Endothelial cell of umbilical vein (primary cell): ENCODE measurements around the gene SPOCD1. TPM values are rescaled to one million over a fixed set of nuclear protein-coding genes. Genes with fewer than 3 reads are reported as not detected.

Experiments used
- BruUV-seq: library from RNA; stranded (reverse); fragments of 400-500 nt; replicated peaks from 2 replicates; lab custom pipeline; 2021; lab: Mats Ljungman, UMichigan
- CTCF ChIA-PET: fragments of 300-600, 350-600 bp; sonication (Branson Sonifier 250); formaldehyde crosslinking; loops from one replicate; lab custom pipeline; 2021; ENCODE audit warnings: antibody characterized with exemption, inconsistent platforms; lab: Charles Lee
- POLR2A ChIA-PET: fragments of 300-600, 350-600 bp; sonication (Branson Sonifier 250); formaldehyde crosslinking; loops from one replicate; lab custom pipeline; 2021; ENCODE audit warnings: antibody characterized with exemption, inconsistent platforms; lab: Charles Lee
- DNase-seq: peaks from one replicate; pipeline ENCODE4 v3.0.0-alpha.2; 2011; ENCODE audit warnings: low read depth, low spot score
- FAIRE-seq: peaks from 2 replicates; lab custom pipeline; 2011; peaks lifted over from hg19 to GRCh38; lab: Jason Lieb, UNC
- H2AFZ ChIP-seq: 2 replicates; pipeline ENCODE4 v1.6.0; 2012; ENCODE audit warnings: low read depth, low read length, control low read depth, inconsistent platforms
- H3K27ac ChIP-seq: 2 replicates; pipeline ENCODE4 v1.5.1; 2011; ENCODE audit warnings: low read depth, mild to moderate bottlenecking, control low read depth, low read length, moderate library complexity; ENCODE audit not compliant: insufficient read depth
- H3K27me3 ChIP-seq, 2 experiments: 2 replicates each; pipeline versions ENCODE4 v1.6.0 to v1.6.1; 2011; ENCODE audit warnings: low read length in 2 of 2, mixed read lengths in 1 of 2; ENCODE audit not compliant: control insufficient read depth in 2 of 2, insufficient read depth in 2 of 2
- H3K36me3 ChIP-seq, 2 experiments: 2 replicates in 1 of 2; 3 replicates in 1 of 2; pipeline ENCODE4 v1.5.1; 2011; ENCODE audit warnings: low read length in 2 of 2, mild to moderate bottlenecking in 1 of 2, moderate library complexity in 1 of 2; ENCODE audit not compliant: control insufficient read depth in 2 of 2, insufficient read depth in 2 of 2; ENCODE audit errors: extremely low read depth in 1 of 2
- H3K4me1 ChIP-seq: 3 replicates; pipeline ENCODE4 v1.5.1; 2011; ENCODE audit warnings: mild to moderate bottlenecking, low read length; ENCODE audit not compliant: control insufficient read depth, insufficient read depth; ENCODE audit errors: extremely low read depth
- H3K4me2 ChIP-seq: 2 replicates; pipeline ENCODE4 v1.6.1; 2011; ENCODE audit warnings: low read length, control low read depth, mixed read lengths; ENCODE audit not compliant: insufficient read depth
- H3K4me3 ChIP-seq, 3 experiments: fragments of 200-600 bp in 1 of 3; sonication (generic), shearing (Covaris generic) in 1 of 3; replicated peaks in 1 of 3; 2 replicates each; pipeline ENCODE4 v1.5.1; 2011 to 2016; ENCODE audit warnings: control low read depth in 3 of 3, low read length in 3 of 3, mild to moderate bottlenecking in 2 of 3, inconsistent platforms in 1 of 3, low read depth in 1 of 3, moderate library complexity in 1 of 3; ENCODE audit not compliant: insufficient read depth in 1 of 3
- H3K79me2 ChIP-seq: 2 replicates; pipeline ENCODE4 v1.6.0; 2012; ENCODE audit warnings: low read length, inconsistent platforms; ENCODE audit not compliant: control insufficient read depth, insufficient read depth
- H3K9ac ChIP-seq: replicated peaks from 2 replicates; pipeline ENCODE3; 2011; ENCODE audit warnings: low read length, control low read depth; ENCODE audit not compliant: insufficient read depth; ENCODE audit errors: extremely low read depth
- H3K9me1 ChIP-seq: replicated peaks from 3 replicates; pipeline ENCODE4 v1.6.0; 2011; ENCODE audit warnings: mild to moderate bottlenecking, low read length; ENCODE audit not compliant: control insufficient read depth, insufficient read depth; ENCODE audit errors: extremely low read depth
- H3K9me3 ChIP-seq: replicated peaks from 2 replicates; pipeline ENCODE4 v1.5.1; 2012; ENCODE audit warnings: low read length, inconsistent platforms; ENCODE audit not compliant: control insufficient read depth, insufficient read depth
- H4K20me1 ChIP-seq: replicated peaks from 2 replicates; pipeline ENCODE3; 2011; ENCODE audit warnings: mild to moderate bottlenecking, low read length; ENCODE audit not compliant: control insufficient read depth, insufficient read depth; ENCODE audit errors: extremely low read depth
- EZH2 ChIP-seq: IDR thresholded peaks from 2 replicates; pipeline ENCODE4 v1.6.1; 2012; ENCODE audit warnings: borderline replicate concordance, low read depth, mild to moderate bottlenecking, moderate library complexity, low read length, inconsistent platforms; ENCODE audit not compliant: severe bottlenecking
- FOS ChIP-seq: IDR thresholded peaks from 2 replicates; pipeline ENCODE4 v1.6.1; 2011; ENCODE audit warnings: mild to moderate bottlenecking, low read length, moderate library complexity, borderline replicate concordance; ENCODE audit not compliant: insufficient read depth
- GATA2 ChIP-seq: IDR thresholded peaks from 2 replicates; pipeline ENCODE4 v1.7.0; 2011; ENCODE audit warnings: low read depth, mild to moderate bottlenecking, moderate library complexity, mixed read lengths, low read length; ENCODE audit not compliant: insufficient read length, insufficient read depth
- JUN ChIP-seq: IDR thresholded peaks from 2 replicates; pipeline ENCODE4 v1.6.1; 2011; ENCODE audit warnings: borderline replicate concordance, low read depth; ENCODE audit not compliant: insufficient read length, insufficient read depth
- MYC ChIP-seq: IDR thresholded peaks from one replicate; pipeline ENCODE4 v1.6.1; 2011; ENCODE audit warnings: mild to moderate bottlenecking, low read depth, low read length
- POLR2A ChIP-seq: IDR thresholded peaks from 2 replicates; pipeline ENCODE4 v1.6.1; 2012; ENCODE audit warnings: low read depth, mild to moderate bottlenecking, control low read depth, low read length
- POLR2AphosphoS5 ChIP-seq: IDR thresholded peaks from 2 replicates; pipeline ENCODE4 v1.6.1; 2012; ENCODE audit warnings: low read depth, mild to moderate bottlenecking, control low read depth, low read length, moderate library complexity; ENCODE audit not compliant: insufficient read depth
- dilution Hi-C: fragments of 300-500 bp; cut with MboI; formaldehyde crosslinking; loops from one replicate; pipeline ENCODE4 v1.15.0; 2019; ENCODE audit warnings: low sequenced_read_pairs; ENCODE audit not compliant: extremely low pct_ligation_motif_present
- intact Hi-C: fragments of 100-400 bp; cut with micrococcal nuclease; formaldehyde crosslinking; loops from one replicate; pipeline ENCODE4 v1.10.0; 2022
- polyA plus RNA-seq, 4 experiments: library from polyadenylated mRNA; depleted of rRNA in 3 of 4; stranded (reverse) in 3 of 4; unstranded in 1 of 4; fragments of >200 nt; gene quantifications; 2 replicates each; pipeline versions ENCODE4 v1.2.1 to v1.2.3, GENCODE V29; 2011 to 2012; ENCODE audit warnings: missing spikeins in 1 of 4
- total RNA-seq: library from RNA; stranded (reverse); gene quantifications from 2 replicates; pipeline ENCODE4 v1.2.3, GENCODE V29; 2021
- TF ChIP-seq, protein P1 (sequence below), 2 donors: IDR thresholded peaks; 1 replicate in 1 of 2; 2 replicates in 1 of 2; pipeline ENCODE4 v1.5.1; 2011; ENCODE audit warnings: low read length in 2 of 2, mild to moderate bottlenecking in 2 of 2, moderate library complexity in 2 of 2, control low read depth in 1 of 2, inconsistent platforms in 1 of 2, low read depth in 1 of 2; ENCODE audit not compliant: insufficient read depth in 1 of 2; ENCODE audit errors: extremely low read depth in 1 of 2
- TF ChIP-seq, protein P2 (sequence below): IDR thresholded peaks from 2 replicates; pipeline ENCODE4 v1.6.1; 2011; ENCODE audit not compliant: insufficient read depth, insufficient read length

Gene SPOCD1
- total and polyA plus RNA-seq, 2 donors (not counting 3 experiments of a cell fraction or from before 2014, with no cell fraction given) = 0.27 to 33.0 TPM

DNA sequence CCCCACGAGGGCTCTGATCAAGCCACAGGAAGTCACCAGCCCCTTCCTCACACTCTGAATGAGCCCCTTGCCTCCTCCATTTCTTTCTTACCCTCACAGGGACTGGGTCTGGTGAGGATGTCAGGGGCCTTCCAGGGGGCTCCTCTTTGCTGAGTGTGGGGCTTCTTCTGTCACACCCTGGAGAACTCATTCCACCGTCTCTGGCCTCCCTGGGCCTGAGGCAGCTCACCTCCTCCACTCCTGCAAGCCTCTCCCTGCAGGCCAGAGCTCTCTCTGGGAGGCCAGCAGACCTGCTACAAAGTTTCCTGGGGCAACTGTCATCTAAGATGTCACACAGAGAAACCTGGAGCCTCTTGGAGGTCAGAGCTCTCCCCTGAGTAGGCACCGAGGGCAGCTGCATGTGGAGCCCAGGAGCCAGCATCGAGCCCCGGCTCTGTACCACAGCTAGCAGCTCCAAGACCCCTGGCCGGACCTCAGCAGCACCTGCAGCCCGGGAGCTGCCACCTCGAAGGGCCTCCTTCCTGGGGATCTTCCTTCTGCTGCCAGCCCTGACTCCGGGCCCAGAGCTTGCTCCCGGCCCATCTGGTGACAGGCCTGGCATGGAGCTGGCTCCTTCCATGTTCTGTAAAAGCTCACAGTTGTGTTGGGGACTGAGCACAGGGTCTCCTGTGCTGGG lies 1.1 kb downstream of the SPOCD1 start:
- no peak for DNase-seq
- dilution Hi-C loops (no loop called here), intact Hi-C loops (no loop called here)
- Histone ChIP-seq H3K79me2 (no peaks in the 10 kb centered on the region), H3K9ac (no peak overlapping the region), H4K20me1 (no peaks in the 10 kb centered on the region), H3K27me3 (no peaks in the 10 kb centered on the region), H3K9me1 (no peaks in the 10 kb centered on the region), H3K27ac (no peak overlapping the region), H3K36me3 (no peaks in the 10 kb centered on the region), H2AFZ (no peak overlapping the region), H3K4me3 (no peak overlapping the region), H3K9me3 (no peaks in the 10 kb centered on the region), H3K4me1 (peaks cover 3% of the 10 kb centered on the region), H3K4me2 (no peak overlapping the region)
- ChIA-PET POLR2A (interaction anchor here (0.5 to 0.7 kb wide), 2 partner anchors 89 to 143 kb away, joined by 3 to 4 read pairs; no protein-coding TSS in a partner anchor), CTCF (interaction anchor here (1.0 to 5.2 kb wide), 15 partner anchors 8 to 188 kb away, joined by 3 to 77 read pairs (median 5); partner anchors contain the start of gene PTP4A2)
- no peak for FAIRE-seq
- TF ChIP-seq, protein P1, sequence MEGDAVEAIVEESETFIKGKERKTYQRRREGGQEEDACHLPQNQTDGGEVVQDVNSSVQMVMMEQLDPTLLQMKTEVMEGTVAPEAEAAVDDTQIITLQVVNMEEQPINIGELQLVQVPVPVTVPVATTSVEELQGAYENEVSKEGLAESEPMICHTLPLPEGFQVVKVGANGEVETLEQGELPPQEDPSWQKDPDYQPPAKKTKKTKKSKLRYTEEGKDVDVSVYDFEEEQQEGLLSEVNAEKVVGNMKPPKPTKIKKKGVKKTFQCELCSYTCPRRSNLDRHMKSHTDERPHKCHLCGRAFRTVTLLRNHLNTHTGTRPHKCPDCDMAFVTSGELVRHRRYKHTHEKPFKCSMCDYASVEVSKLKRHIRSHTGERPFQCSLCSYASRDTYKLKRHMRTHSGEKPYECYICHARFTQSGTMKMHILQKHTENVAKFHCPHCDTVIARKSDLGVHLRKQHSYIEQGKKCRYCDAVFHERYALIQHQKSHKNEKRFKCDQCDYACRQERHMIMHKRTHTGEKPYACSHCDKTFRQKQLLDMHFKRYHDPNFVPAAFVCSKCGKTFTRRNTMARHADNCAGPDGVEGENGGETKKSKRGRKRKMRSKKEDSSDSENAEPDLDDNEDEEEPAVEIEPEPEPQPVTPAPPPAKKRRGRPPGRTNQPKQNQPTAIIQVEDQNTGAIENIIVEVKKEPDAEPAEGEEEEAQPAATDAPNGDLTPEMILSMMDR (IDR thresholded peaks at IDR 0.05; ENCODE audit: extremely low read depth in 1 of 2, insufficient read depth in 1 of 2, low read depth in 1 of 2, low read length in 2 of 2) = no peak
- TF ChIP-seq EZH2 (no peak), GATA2 (no peak), JUN (no peak), MYC (no peak), FOS (no peak), POLR2AphosphoS5 (no peak), POLR2A (no peak)
- TF ChIP-seq, protein P2, sequence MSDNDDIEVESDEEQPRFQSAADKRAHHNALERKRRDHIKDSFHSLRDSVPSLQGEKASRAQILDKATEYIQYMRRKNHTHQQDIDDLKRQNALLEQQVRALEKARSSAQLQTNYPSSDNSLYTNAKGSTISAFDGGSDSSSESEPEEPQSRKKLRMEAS = no peak
- BruUV-seq = no TSS peak
